Ishikawa (cell line): Measurements from ENCODE around the gene GPR146.

Experiments
- CREB1 ChIP-seq: IDR thresholded peaks from 2 replicates; pipeline ENCODE4 v1.6.1; 2012; ENCODE audit warnings: low read depth
- MAX ChIP-seq: IDR thresholded peaks from 2 replicates; pipeline ENCODE4 v1.6.1; 2012
- TEAD4 ChIP-seq: IDR thresholded peaks from 2 replicates; pipeline ENCODE4 v1.6.1; 2012

GRCh38 chr7:1025743-1026581 is 18.4 kb upstream of the GPR146 start:
- TF ChIP-seq CREB1: no peak
- no peak for TF ChIP-seq TEAD4
- TF ChIP-seq MAX: no peak
